C1 segment of cervical spinal cord (tissue), 14 donors: ENCODE measurements around the gene GSTM2.

Experiments used
- DNase-seq, 14 donors: peaks; one replicate each; lab custom pipeline; 2025; lab: John Stamatoyannopoulos, UW

Gene GSTM2

DNA sequence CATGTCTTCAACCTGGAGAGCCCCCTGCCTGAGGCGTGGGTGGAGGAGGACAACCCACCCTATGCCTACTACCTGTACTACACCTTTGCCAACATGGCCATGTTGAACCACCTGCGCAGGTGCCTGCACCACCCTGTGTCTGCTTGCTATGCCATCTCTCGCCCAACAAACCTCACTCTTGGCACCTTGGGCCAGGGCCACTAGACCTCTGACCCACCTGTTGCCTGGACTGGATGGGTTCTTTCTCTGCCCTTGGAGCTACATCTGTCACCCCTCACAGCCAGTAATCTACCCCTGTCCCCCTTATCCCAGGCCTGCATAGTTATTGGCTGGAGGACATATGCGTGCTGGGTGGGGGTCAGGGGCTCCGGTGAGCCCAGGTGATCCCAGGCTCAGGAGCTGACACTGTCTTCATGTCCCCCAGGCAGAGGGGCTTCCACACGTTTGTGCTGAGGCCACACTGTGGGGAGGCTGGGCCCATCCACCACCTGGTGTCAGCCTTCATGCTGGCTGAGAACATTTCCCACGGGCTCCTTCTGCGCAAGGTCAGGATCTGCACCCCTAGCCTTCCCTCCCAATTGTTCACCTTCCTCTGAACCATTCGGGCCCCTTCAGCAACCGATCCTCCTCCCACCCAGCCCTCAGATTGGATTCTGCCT lies 38.4 kb upstream of the GSTM2 start:
- DNase-seq: no peak

DNA sequence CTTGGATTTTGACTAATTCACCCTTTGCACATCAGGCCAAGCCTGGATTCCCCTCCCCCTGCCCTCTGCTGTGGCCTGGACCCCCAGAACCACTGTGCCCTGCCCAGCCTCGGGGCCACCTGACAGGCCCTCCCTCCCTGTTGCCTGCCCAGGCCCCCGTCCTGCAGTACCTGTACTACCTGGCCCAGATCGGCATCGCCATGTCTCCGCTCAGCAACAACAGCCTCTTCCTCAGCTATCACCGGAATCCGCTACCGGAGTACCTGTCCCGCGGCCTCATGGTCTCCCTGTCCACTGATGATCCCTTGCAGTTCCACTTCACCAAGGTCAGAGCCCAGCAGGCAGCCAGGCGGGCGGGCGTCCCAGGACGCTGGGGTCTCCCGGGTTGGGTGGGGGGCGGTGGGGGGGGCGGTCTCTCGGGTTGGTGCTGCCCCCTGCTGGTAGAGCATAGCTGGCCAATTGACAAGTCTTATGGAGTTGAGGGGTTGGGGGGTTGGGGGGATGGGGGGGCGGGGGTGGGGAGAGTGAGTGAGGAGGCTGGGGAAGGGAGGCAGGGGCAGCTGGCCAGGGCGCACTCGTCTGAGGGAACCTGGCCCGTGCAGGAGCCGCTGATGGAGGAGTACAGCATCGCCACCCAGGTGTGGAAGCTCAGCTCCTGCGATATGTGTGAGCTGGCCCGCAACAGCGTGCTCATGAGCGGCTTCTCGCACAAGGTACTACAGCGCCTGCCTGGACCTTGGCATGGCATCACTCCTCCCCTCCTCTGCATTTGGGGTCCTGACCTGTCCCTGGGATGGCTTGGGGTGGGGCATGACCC lies 37.6 kb upstream of the GSTM2 start:
- peak in 1 of 14 donors; percentile 24 for DNase-seq

DNA sequence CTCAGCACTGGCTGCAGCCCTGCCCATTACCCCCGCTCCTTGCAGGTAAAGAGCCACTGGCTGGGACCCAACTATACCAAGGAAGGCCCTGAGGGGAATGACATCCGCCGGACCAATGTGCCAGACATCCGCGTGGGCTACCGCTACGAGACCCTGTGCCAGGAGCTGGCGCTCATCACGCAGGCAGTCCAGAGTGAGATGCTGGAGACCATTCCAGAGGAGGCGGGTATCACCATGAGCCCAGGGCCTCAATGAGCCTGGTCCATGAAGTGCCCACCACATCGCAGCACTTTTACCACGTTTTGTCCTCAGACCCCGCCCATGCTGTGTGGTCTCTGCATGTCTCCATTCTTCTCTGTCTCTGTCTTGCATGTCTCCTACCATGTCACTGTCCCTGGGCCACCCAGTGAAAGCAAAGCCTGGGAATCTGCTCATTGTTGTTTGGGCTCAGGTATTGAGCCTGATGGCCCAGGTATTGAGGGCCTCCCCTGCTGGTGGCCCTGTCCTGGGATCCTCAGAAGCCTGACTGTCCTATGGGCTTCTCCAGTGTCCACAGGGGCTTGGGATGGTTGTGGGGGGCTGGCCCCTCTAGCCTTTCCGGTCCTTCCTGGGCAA lies 36.9 kb upstream of the GSTM2 start:
- DNase-seq: no peak

DNA sequence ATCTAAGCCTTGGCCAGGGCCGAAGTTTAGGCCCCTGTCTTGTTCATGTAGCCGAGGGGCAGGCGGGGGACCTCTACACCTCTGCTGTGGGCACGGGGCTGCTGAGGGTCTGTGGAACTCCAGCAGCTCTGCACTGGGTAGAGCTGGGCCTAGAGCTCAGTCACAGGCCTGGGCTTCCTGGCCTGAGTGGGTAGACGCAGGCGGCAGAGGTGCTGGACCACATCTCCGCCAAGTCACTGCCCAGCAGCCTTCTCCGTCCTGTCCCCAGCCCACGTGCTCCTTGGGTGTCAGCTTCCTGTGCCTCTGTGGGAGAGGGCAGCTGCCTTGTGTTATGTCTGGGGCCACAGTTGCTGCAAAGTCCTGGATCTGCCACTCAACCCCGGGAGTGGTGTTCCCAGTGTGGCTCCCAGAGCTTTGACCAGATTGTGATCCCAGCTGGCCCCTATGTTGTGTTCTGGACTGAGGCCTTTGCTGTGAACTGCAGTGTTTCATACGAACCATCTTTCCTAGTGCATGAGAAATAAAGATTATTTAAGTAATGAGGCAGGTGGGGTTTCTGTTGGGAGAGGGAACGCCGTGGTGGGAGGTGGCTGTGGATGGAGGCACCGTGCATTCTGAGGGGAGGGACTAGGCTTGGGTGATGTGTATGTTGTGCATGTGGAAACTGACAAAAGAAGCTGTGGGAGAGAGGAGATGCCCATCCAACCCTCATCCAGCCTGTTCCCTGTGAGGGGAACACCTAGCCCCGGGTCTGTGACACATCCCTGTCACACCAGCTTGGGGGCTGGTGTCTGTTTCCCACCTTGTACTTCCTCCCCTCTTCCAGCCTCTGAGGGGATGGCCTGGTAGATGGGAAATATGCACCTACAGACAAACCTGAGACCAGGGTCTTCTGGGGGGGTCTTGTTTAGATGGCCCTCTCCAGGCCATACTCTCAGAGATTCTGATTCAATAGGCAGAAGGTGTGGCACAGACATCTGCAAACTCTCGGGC lies 36.0 kb upstream of the GSTM2 start:
- no peak for DNase-seq

DNA sequence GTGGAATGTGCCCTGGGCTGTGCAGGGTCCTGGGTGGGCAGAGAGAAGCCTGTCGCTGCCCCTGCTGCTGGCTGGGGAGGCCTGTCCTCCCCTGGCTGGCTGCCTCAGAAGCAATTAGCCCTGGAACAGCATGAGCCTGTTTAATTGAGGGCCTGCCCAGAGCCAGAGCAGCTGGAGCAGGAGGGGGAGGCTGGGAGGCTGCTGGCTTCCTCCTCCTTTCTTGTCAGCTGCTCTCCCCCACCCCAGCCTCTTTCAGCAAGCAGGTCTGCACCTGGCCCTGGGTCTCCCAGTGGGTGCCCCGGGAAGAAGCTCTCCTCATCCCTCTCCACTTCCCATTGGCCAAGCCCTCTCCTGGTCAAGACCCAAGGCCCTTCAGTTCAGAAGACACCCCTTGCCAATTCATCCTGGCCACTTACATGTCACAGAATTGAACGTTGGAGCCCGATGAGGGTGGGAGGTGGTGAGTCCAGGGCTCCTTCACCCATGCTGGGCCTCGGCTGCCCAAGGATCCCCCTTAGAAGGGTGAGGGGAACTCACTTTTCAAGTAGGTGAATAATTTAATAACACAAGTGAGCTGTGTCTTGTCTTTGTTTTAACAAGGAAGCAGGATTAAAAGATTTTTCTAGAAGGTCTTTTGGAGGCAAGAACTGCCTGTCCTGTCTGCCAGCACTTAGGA lies 35.0 kb upstream of the GSTM2 start:
- peak in 7 of 14 donors; percentile 35 to 61 (median 54) for DNase-seq

DNA sequence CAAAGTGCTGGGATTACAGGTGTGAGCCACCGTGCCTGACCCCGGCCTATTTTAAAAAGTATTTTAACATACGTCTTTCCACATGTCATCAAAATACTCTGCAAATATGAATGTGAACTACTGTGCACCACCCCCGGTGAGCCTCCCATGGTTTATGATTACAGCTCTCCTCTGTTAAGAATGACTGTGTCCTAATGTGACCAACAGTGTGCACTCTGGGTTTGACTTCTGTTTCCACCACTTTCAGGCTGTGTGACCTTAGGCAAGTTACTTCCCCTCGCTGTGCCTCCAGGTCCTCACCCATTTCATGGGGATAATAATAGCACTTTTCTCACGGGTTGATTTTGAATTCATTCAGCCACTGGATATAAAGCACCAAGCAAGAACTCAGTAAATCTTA lies 33.6 kb upstream of the GSTM2 start:
- DNase-seq: no peak

DNA sequence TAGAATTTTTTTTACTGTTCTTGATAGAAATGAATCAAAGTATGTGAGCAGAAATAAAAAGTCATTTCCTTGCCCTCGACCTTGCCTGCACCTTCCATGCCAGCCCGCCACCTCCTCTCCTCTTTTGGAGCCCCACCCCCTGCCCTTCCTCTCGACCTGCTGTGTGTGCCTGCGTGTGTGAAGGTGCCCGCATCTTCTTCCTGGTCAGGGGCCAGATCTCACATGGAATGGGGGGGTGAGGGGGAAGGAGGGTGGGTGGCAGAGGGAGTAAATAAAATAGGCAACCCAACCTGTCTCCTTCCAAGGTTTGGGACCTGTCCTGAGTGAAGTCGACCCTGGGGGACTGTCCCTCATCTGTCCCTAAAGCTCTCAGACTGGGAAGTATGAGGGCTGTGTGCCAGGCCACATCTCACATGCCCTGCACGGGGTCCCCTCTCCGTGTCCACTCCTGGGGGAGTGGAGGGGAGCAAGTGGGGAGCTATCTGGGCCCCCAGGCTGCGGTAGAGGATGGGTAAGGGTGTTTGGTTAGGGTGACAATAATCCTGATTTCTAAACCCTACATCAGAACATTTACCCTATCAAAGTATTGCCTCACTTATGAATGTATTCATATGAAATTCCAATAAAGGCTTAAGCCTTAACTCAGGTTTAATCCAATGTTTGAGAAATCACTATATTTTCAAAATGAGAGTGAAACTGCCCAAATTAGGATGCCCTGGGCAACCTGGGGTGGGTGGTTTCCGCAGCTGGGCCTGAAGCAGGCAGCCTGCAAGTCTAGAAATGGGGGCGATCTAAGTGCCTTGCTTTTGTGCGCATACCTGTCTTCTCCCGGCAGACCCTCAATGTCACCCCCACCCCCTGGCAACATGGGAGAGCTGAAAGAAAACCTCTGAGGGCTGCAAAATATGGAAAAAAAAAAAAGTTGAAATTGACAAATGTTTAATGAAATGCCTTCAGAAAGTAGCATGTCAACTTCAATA lies 32.8 kb upstream of the GSTM2 start:
- DNase-seq: no peak

DNA sequence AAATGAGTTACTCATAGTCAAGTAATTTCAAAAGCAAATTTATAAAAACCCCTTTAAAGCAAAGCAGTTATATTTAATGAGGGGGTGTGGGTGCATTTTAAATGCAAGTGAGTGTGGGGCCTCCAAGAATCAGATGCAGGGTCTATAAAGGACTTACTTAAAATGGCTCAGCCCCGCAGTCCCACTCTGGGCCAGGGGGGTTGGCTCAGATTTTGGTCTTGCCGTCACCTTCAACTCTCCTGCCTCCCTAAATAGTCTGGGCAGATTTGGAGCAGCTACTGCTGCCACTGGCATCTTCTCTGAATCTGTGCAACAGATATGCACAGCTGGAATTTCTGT lies 32.0 kb upstream of the GSTM2 start:
- DNase-seq: no peak

DNA sequence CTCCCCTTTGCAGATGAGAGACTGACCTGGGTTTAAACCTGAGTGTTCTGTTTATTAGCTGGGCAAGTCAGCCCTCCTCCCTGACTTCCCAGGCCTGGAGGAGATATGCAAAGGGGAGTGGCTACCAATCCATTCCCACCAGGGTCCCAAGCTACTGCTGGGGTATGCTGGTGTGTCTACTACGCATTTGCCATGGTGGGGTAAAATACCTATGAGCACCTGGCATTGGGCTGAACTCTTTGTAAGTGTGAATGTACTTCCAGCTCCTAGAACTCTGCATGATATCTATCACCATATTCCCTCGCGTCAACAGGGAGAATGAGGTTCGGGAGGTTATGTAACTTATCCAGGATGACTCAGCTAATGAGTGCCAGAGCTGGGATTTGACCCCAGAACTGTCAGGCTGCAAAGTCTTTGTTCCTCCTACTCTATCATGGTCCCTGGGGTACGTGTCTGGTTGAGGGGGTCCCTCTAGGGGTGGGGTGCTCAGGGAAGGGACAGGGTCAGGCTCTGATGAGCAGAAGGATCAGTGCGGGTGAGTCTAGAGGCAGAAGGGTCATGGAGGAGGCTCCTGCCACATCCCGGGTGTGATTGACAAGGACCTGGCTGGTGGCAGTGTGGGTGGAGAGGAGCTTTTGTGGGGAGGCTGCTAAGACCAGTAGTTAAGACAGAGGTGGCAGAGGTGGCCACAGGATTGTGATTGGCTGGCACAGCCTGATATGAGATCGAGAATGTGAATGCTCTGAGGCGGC lies 31.5 kb upstream of the GSTM2 start:
- DNase-seq: no peak

DNA sequence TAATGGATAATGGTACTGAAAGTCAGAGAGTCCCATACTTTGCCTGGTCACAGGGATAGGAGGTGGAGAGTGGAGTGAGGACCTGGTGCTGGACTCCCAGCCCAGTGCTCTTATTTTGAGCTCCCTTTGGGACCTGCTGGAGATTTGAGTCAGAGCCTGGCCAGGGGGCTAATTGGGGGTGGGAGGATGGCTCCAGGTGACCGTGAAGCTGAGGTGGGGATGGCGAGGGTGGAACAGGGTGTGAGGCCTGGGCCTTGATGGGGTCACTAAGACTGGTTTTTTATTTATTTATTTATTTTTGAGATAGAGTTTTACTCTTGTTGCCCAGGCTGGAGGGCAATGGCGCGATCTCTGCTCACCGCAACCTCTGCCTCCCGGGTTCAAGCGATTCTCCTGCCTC lies 30.4 kb upstream of the GSTM2 start:
- no peak for DNase-seq

DNA sequence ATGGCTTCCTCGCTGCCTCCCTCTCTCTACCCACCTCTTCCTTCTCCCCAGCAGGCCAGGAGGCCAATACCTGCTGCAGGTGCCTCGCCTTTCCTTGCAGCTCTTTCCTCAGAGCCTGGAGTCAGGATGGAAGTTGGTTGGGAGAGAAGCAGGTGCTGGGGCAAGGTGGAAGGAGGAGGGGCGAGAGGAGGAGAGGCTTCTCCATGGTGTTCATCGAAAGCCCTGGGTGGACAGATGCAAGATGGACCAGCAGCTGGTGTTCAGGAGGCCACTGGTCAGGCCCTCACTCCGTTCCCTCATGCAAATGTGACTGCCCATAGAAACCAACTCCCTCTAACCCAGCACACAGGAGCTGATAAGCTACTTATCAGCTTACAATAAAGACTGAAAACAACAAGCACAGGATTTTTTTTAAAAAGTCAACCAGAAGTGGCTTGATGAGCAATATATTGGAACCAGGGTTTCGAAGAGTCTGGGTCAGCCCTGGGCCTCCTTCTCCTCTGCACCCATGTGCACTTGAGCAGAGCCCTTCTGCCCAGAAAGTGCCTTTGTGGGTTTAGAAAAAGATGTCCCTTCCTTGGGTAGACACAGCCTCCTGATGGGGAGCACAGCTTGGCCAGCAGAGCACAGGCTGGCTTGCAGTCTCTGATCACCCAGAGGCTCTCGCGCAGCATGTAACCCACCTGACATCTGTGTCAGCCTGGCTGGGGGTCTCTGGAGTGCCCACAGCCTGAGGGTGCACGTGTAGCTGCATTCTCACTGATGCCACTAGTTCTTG lies 28.6 kb upstream of the GSTM2 start:
- DNase-seq: no peak

DNA sequence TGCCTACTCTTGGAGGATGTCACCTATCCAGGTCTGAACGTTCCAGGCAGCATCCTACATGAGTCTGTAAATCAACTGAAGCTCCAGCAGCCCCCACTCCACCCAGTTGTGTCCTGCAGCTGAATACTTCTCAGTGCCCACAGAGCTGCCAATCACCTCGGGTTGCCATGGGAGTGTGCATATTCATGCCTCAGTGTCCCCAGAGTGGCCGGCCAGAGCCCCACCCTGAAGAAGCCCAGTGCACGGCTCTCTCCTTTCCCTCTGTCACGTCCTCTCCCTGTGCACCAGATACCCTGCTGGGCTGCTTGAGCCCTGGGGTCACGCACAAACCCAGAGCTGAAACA lies 28.0 kb upstream of the GSTM2 start:
- DNase-seq: no peak

DNA sequence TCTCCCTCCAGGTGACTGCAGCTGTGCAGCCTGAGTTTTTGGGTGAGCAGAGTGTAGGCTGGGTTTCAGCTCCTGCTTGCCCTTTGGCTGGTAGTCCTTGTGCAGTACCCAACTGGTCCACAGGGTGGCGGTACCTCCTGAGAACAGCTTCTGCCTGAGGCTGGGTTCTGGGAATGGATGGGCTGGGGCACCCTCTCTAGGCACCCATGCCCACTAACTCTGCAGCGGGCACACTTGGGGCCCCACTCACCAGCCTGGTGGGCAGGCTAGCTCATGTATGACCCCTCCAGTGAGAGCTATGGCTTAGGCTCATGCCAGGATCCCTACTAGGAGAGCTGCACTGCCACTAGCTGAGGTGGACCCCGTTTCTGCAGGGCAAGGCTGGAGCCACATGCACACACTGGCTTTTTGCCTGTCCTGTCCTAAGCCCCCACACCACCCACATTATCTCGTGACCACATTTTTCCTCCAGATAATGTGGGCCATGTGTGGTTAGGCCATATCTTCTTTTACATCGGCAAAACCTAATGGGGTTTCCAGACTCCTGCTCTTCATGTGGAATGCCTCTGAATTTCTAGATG lies 27.5 kb upstream of the GSTM2 start:
- peak in 12 of 14 donors; percentile 36 to 84 (median 64) for DNase-seq

DNA sequence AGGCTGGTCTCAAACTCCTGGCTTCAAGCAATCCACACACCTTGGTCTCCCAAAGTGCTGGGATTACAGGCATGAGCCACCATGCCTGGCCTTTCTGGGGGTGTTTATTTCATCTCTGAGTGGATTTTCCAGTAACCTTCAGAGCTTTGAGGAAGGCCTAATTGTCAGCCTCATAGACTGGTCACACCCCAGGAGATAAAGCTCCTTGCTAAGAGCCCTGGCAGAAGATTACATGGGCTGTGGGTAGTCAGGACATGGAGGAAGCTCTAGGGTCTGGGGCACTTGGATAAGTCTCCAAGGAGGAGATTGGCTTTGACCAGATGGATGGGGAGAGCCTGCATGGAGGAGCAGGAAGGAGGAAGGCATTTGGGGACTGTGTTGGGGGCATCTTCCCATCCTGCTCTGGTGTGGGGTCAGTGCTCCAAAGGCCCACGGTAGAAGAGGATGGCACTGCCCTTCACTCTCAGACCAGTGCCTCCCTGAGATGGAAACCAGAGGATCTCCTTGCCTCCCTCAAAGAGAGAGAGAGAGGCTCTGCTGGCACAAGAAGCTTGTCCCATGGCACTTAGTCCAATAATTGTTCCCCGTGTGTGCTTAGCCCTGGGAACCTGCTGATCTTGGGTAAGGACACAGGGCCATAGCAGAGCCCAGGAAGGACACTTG lies 26.6 kb upstream of the GSTM2 start:
- no peak for DNase-seq

DNA sequence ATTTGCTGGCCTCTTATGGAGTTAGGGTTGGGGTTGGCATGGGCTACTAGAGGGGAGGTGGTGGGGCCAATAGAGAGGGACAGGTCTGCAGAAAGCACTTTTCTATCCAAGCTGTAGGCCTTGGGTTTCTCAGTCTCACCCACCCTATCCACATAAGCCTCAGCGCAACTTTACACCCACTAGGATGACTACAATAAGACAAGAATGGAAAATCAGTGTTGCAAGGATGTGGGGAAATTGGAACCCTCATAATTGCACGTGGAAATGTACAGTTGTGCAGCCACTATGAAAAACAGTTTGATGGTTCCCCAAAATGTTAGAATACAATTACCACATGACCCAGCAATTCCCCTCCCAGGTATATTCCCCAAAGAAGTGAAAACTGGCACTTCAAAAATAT lies 26.0 kb upstream of the GSTM2 start:
- DNase-seq: no peak

DNA sequence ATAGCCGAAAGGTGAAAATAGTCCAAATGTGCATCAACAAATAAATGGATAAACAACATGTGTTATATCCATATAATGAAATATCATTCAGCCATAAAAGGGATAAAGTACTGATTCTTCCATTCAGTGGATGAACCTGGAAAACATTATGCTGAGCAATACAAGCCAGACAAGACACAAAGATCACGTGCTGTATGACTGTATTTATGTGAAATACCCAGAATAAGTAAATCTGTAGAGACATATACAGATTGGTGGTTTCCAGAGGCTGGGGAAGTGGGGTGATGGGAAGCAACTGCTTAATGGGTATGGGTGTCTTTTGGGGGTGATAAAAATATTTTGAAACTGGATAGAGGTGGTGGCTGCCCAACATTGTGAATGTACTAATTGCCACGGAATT lies 25.2 kb upstream of the GSTM2 start:
- DNase-seq: no peak

DNA sequence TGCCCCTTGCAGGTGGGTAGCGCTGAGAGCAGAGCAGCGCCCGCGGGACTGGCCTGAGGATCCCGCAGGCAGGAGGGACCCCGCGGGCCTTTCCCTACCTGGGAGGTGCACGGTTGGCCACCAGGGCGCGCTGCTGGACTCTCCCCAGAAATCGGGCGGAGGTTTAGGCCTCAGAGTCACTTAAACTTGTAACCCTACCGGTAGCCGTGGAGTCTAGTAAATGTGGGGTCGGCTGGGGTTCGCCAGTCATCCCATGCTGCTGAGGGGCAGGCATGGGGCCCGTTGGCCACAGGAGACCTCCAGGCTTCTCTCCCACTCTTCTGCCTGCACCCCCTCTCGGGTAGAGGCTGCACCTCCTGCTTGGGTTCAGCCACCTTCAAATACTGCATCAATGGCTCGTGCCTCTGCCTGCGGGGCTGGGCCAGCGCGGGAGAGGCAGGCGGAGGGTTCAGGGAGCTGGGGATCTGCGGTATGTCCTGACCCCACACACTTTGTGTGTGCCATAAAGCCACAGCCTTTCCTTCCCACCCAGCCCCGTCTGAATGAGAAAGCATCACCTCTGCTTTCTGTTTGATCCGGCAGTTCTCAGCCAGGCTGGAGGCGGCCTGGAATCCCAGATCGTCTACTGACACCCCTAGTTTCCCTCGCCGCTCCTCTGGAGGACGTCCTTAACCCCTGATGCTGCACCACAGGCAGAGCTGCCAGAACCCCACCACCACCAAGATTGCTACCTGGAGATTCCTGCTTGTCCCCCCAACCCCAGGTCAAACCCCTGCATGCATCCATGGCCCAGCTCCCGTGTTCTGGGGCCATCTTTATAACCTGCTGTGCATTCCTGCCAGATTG lies 24.2 kb upstream of the GSTM2 start:
- peak in 10 of 14 donors; percentile 19 to 72 (median 46) for DNase-seq
